HTR-8/SVneo (cell line): ENCODE measurements around the gene RABGAP1.

Experiments used
- DNase-seq: peaks from one replicate; pipeline ENCODE4 v3.0.0; 2011; ENCODE audit warnings: low spot score, mixed read lengths; ENCODE audit not compliant: insufficient read length
- FAIRE-seq: peaks from 2 replicates; lab custom pipeline; 2011; peaks lifted over from hg19 to GRCh38; lab: Jason Lieb, UNC

RABGAP1 gene

GRCh38 chr9:123072407-123072995 lies 131.7 kb downstream of the RABGAP1 start:
- no peak for DNase-seq
- FAIRE-seq: no peak

GRCh38 chr9:123073441-123073840 lies 132.6 kb downstream of the RABGAP1 start:
- FAIRE-seq (no peak), DNase-seq (no peak)

DNA sequence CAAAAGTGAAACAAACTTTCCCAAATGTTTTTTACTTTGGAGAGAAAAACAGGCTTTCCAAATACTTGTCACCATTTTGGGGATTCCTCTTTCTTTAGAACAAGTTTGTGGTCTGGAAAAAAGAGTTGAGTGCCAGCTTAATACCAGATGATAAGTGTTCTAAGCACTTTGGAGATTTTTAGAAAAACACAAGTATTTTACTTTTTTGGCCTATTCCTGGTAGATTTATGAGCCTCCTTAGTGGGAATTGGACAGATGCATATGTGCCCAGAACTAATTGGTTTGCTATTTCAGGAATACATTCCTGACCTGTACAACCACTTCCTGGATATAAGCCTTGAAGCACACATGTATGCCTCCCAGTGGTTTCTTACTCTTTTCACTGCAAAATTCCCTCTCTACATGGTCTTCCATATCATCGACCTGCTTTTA lies 133.2 kb downstream of the RABGAP1 start:
- FAIRE-seq (no peak), DNase-seq (no peak)

DNA sequence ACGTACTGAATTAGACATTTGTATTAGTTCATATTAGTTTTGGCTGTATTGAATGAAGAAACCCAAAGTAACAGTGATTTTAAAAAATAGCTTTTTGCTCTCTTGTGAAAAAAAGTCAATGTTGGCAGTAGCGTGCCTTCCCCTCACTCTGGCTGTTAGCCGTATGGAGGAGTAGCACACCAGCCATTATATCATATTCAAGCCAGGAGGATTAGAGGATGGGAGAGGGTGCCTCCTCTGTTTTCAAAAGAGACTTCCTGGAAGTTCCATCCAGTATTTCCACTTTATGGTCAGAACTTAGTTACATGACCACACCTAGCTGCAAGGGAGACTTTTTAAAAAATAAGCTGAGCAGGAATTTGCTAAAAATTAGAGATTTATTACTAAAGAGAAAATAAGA lies 133.8 kb downstream of the RABGAP1 start:
- FAIRE-seq: no peak
- no peak for DNase-seq

DNA sequence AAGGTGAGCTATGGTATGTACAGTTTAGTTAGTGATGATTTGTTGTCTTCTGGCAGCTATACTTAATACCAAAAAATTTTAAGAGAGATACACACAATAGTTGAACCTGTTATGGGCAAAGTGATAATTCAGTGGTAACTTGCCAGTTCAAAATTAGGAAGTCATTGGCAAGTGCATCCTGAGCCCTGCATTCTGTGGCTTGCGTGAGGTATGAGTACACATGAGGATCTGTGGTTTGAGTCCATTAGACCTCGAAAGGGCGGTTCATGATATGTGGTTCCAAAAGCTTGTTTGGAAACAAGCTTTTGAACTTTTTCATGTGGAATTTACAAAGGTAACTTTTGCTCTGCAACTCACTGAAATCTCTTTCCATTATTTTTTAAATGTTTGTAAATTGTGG lies 139.6 kb downstream of the RABGAP1 start:
- DNase-seq (no peak), FAIRE-seq (no peak)

DNA sequence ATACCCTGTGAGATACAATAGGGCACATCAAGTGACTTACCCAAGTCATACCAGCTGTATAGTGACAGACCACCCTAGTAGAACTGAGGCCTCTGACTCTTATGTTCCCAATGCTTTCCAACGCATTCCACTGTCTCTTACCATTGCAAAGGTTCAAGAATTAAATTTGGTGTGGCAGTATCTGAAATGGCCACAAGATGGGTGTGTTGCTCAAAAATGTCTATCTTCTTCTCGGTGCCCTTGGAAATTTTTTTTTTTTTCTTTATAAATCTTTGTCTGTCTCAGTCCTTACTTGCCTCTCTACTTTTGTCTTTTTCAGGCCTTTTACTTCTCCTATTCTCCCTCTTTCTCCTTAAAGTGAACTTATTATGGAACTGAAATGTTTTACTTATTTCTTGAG lies 141.0 kb downstream of the RABGAP1 start:
- FAIRE-seq (no peak), DNase-seq (no peak)

DNA sequence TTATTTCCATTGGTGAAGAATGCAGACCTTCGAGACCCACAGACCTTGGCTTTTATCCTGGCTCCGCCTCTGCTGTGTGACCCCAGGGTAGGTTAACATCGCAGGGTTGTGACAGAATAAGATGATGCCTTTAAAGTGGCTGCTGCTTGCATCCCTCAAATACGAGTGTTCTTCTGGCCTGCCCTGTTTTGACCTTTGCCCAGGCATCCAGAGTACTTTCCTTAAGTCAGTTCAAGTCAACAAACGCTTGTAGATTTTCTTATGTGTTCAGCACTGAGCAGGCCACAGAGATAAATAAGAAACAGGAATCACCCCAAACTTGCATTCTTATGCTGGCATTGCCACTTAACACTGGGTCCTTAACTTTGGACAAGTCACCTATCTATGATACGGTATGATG lies 142.9 kb downstream of the RABGAP1 start:
- FAIRE-seq: no peak
- no peak for DNase-seq

- no peak for FAIRE-seq
- DNase-seq: no peak
These were observed 143.4 kb downstream of the RABGAP1 start for GRCh38 chr9:123084256-123084655.

GRCh38 chr9:123085916-123086315 lies 145.1 kb downstream of the RABGAP1 start:
- DNase-seq (no peak), FAIRE-seq (no peak)

DNA sequence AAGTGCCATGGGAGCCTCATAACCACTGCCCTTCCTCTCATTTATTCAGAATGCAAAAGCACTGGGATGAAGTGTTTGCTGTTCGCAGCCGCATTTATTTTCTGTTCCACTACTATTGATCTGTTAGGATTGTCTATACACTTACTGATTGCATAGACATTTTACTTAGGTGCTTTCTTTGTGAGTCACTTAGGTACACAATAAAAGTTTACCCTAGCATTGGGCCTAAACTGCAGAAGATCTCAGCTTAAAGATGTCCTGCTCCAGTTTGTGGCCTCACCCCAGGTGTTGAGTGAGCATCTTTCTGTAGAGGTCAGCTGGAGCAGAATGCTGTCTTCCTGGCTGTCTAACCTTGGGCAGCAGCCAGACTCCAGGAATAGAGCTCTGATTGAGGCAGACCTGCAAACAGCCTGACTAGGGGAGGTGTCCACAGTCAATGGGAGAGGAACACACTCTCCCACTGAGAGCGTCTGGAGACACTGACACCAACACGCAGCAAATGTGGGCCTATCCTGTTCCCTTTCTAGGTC lies 146.6 kb downstream of the RABGAP1 start:
- FAIRE-seq (no peak), DNase-seq (no peak)

GRCh38 chr9:123089040-123089439 lies 148.2 kb downstream of the RABGAP1 start:
- FAIRE-seq: no peak
- no peak for DNase-seq

DNA sequence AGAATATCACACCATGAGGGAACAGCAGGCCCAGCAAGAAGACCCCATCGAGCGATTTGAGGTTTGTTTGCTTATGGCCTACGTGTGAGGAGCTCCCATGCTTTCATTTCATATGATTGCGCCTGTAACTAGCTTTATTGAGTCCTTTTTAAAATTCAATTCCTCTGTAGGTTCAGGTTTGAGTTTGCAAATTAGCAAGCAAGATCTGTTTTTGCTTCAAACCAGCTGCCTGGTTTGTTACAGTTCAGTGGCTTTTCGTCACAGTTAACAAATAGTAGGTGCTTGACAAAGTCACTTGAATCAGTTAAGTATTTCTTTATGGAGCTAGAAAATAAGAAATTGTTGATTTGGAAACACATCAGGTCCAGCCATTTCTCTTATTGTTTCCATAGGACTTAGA lies 149.0 kb downstream of the RABGAP1 start:
- DNase-seq (no peak), FAIRE-seq (no peak)

- DNase-seq: no peak
These were observed 149.5 kb downstream of the RABGAP1 start for GRCh38 chr9:123090198-123090896.

DNA sequence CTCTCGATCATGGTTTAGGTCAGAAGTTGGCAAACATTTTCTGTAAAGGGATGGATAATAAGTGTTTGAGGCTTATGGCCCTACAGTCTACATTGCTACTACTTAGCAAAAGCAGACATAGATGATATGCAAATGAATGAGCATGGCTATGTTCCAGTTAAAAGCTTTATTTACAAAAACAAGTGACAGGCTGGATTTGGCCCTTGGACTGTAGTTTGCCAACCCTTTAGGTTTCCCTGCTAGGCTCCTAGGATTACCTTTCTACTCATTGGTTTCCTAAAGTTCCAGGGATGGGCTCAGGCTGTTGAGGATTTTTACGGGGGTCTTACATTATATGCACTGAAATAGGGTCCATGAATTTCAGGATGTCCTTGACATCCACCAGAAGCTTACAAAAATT lies 150.1 kb downstream of the RABGAP1 start:
- FAIRE-seq: no peak
- DNase-seq: no peak

More at GRCh38 chr9:123090198-123090896, 149.5 kb downstream of the RABGAP1 start:
- no peak for FAIRE-seq

DNA sequence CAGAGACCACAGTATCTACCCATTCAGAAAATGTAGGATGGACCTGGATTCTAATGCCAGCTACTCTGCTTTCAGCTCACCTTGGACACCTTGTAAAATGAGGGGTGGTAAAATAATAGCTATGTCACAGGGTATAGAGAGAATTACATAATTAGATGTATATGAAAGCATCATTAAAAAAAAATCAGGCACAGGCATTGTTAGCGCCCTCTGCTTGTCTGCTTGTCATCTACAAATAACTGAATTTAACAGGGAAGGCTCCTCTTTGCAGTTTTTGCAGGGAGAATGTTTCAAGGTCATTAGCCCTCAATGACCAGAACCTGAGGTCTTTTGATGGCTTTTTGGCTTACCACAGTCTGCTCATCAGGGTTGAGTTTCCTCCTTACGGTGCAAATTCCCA lies 150.6 kb downstream of the RABGAP1 start:
- no peak for FAIRE-seq
- DNase-seq: no peak

- DNase-seq (no peak), FAIRE-seq (no peak)
These were observed 152.3 kb downstream of the RABGAP1 start for GRCh38 chr9:123093141-123093540.

DNA sequence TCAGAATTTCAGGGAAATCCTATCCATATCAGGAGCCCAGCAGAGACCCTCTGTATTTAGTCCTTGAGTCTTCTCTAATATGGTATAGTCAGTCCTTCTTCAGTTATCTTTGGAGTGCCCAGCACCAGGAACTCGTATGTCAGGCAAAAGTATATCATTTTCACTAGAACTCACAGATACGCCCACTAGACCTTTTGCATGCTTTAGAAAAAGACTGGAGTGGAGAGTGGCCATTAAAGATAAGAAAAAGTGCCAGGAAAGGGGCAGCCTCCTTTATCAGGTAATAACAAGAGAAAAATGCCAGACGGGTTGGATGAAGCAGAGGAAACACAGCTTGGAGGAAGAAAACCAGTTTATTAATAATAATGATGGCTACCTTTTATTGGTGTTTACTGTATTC lies 156.2 kb downstream of the RABGAP1 start:
- FAIRE-seq: no peak
- DNase-seq: no peak

GRCh38 chr9:123097430-123098095 lies 156.7 kb downstream of the RABGAP1 start:
- no peak for DNase-seq
- FAIRE-seq: no peak

- no peak for FAIRE-seq
- no peak for DNase-seq
These were observed 157.3 kb downstream of the RABGAP1 start for GRCh38 chr9:123098096-123098459.

DNA sequence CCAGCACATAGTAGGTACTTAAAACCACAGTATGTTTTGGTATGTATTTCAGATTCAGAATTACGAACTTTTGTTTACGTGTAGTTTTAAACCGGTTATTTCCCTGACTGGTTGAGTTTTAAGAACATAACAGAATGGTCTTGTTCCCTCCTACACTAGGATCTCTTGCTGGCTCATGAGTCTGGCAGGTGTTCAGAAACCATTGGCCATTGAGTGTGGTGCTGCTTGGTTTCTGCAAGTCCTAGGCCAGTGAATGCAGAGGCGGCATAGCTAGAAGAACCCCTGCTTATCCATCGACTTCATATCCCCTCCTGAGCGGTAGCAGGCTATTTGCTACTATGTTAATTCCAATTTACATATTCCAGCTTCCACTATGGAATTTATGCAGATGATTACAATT lies 158.2 kb downstream of the RABGAP1 start:
- FAIRE-seq: no peak
- DNase-seq: no peak

GRCh38 chr9:123099548-123099947 lies 158.7 kb downstream of the RABGAP1 start:
- FAIRE-seq (no peak), DNase-seq (no peak)
